MM.1S (cell line): Measurements from ENCODE around the gene FKBP2.

Experiments
- DNase-seq: peaks from one replicate; pipeline ENCODE4 v3.0.0-alpha.2; 2015
- H2AFZ ChIP-seq: fragments of 300-600 bp; sonication (generic); 2 replicates; pipeline ENCODE4 v1.6.0; 2016; ENCODE audit warnings: antibody characterized with exemption, low read length
- H3F3A ChIP-seq: fragments of 300-600 bp; sonication (generic); 2 replicates; pipeline ENCODE4 v1.6.1; 2016; ENCODE audit warnings: mild to moderate bottlenecking, antibody characterized with exemption, low read length, moderate library complexity, mixed read lengths; ENCODE audit not compliant: insufficient read depth
- H3K27ac ChIP-seq: fragments of 300-600 bp; sonication (generic); 2 replicates; pipeline ENCODE4 v1.5.1; 2016; ENCODE audit warnings: mild to moderate bottlenecking, low read length
- H3K27me3 ChIP-seq: fragments of 300-600 bp; sonication (generic); replicated peaks from 2 replicates; pipeline ENCODE4 v1.6.0; 2016; ENCODE audit warnings: low read length; ENCODE audit not compliant: insufficient read depth
- H3K36me3 ChIP-seq: fragments of 300-600 bp; sonication (generic); replicated peaks from 2 replicates; pipeline ENCODE4 v1.6.1; 2016; ENCODE audit warnings: mild to moderate bottlenecking, low read length, mixed read lengths; ENCODE audit not compliant: insufficient read depth
- H3K4me1 ChIP-seq: fragments of 300-600 bp; sonication (generic); 2 replicates; pipeline ENCODE4 v1.6.1; 2016; ENCODE audit warnings: low read length, mixed read lengths
- H3K4me2 ChIP-seq: fragments of 300-600 bp; sonication (generic); 2 replicates; pipeline ENCODE4 v1.6.0; 2016; ENCODE audit warnings: low read depth, low read length
- H3K4me3 ChIP-seq: fragments of 300-600 bp; sonication (generic); 2 replicates; pipeline ENCODE4 v1.5.1; 2016; ENCODE audit warnings: low read length, mixed read lengths
- H3K79me2 ChIP-seq: fragments of 300-600 bp; sonication (generic); 2 replicates; pipeline ENCODE4 v1.6.1; 2016; ENCODE audit warnings: mixed run types, low read length, mixed read lengths
- H3K9ac ChIP-seq: fragments of 300-600 bp; sonication (generic); 2 replicates; pipeline ENCODE4 v1.6.1; 2016; ENCODE audit warnings: low read length, mixed read lengths
- H3K9me2 ChIP-seq: fragments of 300-600 bp; sonication (generic); replicated peaks from 2 replicates; pipeline ENCODE4 v1.6.1; 2016; ENCODE audit warnings: mild to moderate bottlenecking, low read length, mixed read lengths; ENCODE audit not compliant: insufficient read depth
- H3K9me3 ChIP-seq: fragments of 300-600 bp; sonication (generic); replicated peaks from 2 replicates; pipeline ENCODE4 v1.6.1; 2016; ENCODE audit warnings: mild to moderate bottlenecking, low read length, mixed read lengths; ENCODE audit not compliant: insufficient read depth
- H4K20me1 ChIP-seq: fragments of 300-600 bp; sonication (generic); 2 replicates; pipeline ENCODE4 v1.6.1; 2016; ENCODE audit warnings: mild to moderate bottlenecking, low read length, moderate library complexity, mixed read lengths; ENCODE audit not compliant: insufficient read depth
- CTCF ChIP-seq: fragments of 300-600 bp; sonication (generic); IDR thresholded peaks from 2 replicates; pipeline ENCODE4 v1.5.1; 2016; ENCODE audit warnings: antibody characterized with exemption, low read length, mixed read lengths
- EZH2 ChIP-seq: fragments of 300-600 bp; sonication (generic); optimal IDR thresholded peaks from 2 replicates; pipeline ENCODE3; 2017; ENCODE audit warnings: low read depth, mild to moderate bottlenecking, antibody characterized with exemption, low read length, mixed read lengths
- EZH2phosphoT487 ChIP-seq: fragments of 300-600 bp; sonication (generic); IDR thresholded peaks from 2 replicates; pipeline ENCODE4 v1.6.1; 2018; ENCODE audit warnings: antibody characterized with exemption, low read length

The FKBP2 gene

GRCh38 chr11:64278576-64279190, 37.8 kb downstream of the FKBP2 start:
- no peak overlapping the region for H3K9ac ChIP-seq
- H2AFZ ChIP-seq: no peak overlapping the region
- H3K27me3 ChIP-seq: no peaks in the 10 kb centered on the region
- H3F3A ChIP-seq: peaks cover 2% of the 10 kb centered on the region; the same call in 1 of the 2 replicates
- H3K9me2 ChIP-seq: no peaks in the 10 kb centered on the region
- H3K9me3 ChIP-seq: no peaks in the 10 kb centered on the region
- no peak overlapping the region for H3K4me2 ChIP-seq
- H4K20me1 ChIP-seq: no peaks in the 10 kb centered on the region
- H3K4me3 ChIP-seq: no peak overlapping the region
- TF ChIP-seq EZH2: no peak
- no peak for TF ChIP-seq EZH2phosphoT487
- TF ChIP-seq CTCF: no peak
- peaks cover 3% of the 10 kb centered on the region; the same call in 1 of the 2 replicates for H3K36me3 ChIP-seq
- peaks cover 7% of the 10 kb centered on the region for H3K4me1 ChIP-seq
- peaks cover 28% of the 10 kb centered on the region for H3K79me2 ChIP-seq
- no peak overlapping the region for H3K27ac ChIP-seq
- no peak for DNase-seq

GRCh38 chr11:64281957-64282770, 41.3 kb downstream of the FKBP2 start:
- TF ChIP-seq CTCF (no peak), EZH2phosphoT487 (no peak), EZH2 (no peak)
- no peak overlapping the region for H3K27ac ChIP-seq
- peaks cover 7% of the 10 kb centered on the region for H3F3A ChIP-seq
- no peaks in the 10 kb centered on the region for H4K20me1 ChIP-seq
- no peak overlapping the region for H2AFZ ChIP-seq
- H3K4me1 ChIP-seq: peaks cover 10% of the 10 kb centered on the region
- DNase-seq: no peak
- H3K9ac ChIP-seq: no peak overlapping the region
- H3K4me3 ChIP-seq: no peak overlapping the region
- no peak overlapping the region for H3K4me2 ChIP-seq
- H3K9me2 ChIP-seq: no peaks in the 10 kb centered on the region
- no peaks in the 10 kb centered on the region for H3K9me3 ChIP-seq
- no peaks in the 10 kb centered on the region for H3K36me3 ChIP-seq
- peaks cover 33% of the 10 kb centered on the region for H3K79me2 ChIP-seq
- H3K27me3 ChIP-seq: no peaks in the 10 kb centered on the region

- TF ChIP-seq EZH2 (no peak), CTCF (no peak), EZH2phosphoT487 (no peak)
- no peak for DNase-seq
- Histone ChIP-seq H3F3A (peaks cover 7% of the 10 kb centered on the region), H3K9me2 (no peaks in the 10 kb centered on the region), H3K9ac (peak overlapping the region; percentile 98; the same call in 1 of the 2 replicates), H3K4me2 (peak overlapping the region; percentile 100), H3K27me3 (no peaks in the 10 kb centered on the region), H2AFZ (no peak overlapping the region), H3K4me1 (peaks cover 10% of the 10 kb centered on the region), H3K4me3 (no peak overlapping the region; the same call in 1 of the 2 replicates), H3K9me3 (no peaks in the 10 kb centered on the region), H4K20me1 (no peaks in the 10 kb centered on the region), H3K36me3 (no peaks in the 10 kb centered on the region), H3K27ac (no peak overlapping the region), H3K79me2 (peaks cover 32% of the 10 kb centered on the region)
Measured at GRCh38 chr11:64283092-64283491, 42.2 kb downstream of the FKBP2 start.
